Ovary (tissue), 10 donors: ENCODE measurements around the gene ZMYND10. TPM values are rescaled to one million over a fixed set of nuclear protein-coding genes. Genes with fewer than 3 reads are reported as not detected.

Experiments
- DNase-seq, 5 donors: peaks; one replicate each; pipeline ENCODE4 v3.0.0-alpha.2; 2019 to 2020
- H3K27ac ChIP-seq, 2 donors: fragments of 200-600 bp; one replicate each; pipeline versions ENCODE4 v1.5.1 to v1.8.0; 2019 to 2022
- H3K27me3 ChIP-seq: fragments of 200-600 bp; one replicate; pipeline ENCODE4 v1.8.0; 2022
- H3K36me3 ChIP-seq: fragments of 200-600 bp; sonication (generic); one replicate; pipeline ENCODE4 v1.5.1; 2019
- H3K4me1 ChIP-seq: one replicate; pipeline ENCODE4 v1.8.1; 2013; ENCODE audit warnings: mild to moderate bottlenecking, moderate library complexity; ENCODE audit not compliant: insufficient read depth
- H3K4me3 ChIP-seq: fragments of 200-600 bp; sonication (generic); one replicate; pipeline ENCODE4 v1.5.1; 2017
- H3K9me3 ChIP-seq, 2 donors: fragments of 200-600 bp in 1 of 2; sonication (generic) in 1 of 2; one replicate each; pipeline versions ENCODE4 v1.5.1 to v1.8.1; 2013 to 2019; ENCODE audit warnings: mild to moderate bottlenecking in 1 of 2, moderate library complexity in 1 of 2
- EP300 ChIP-seq: sonication (generic); formaldehyde crosslinking; IDR thresholded peaks from one replicate; pipeline ENCODE4 v1.6.1; 2017; ENCODE audit warnings: antibody characterized with exemption
- POLR2A ChIP-seq: fragments of 450-650 bp; IDR thresholded peaks from one replicate; pipeline ENCODE4 v1.6.1; 2017; ENCODE audit warnings: antibody characterized with exemption, mild to moderate bottlenecking, moderate library complexity
- WGBS, 3 donors: extraction: QIAGEN DNeasy Blood & Tissue Kit in 1 of 3; methylation state at CpG; one replicate each; pipeline versions ENCODE4 v1.1.5 to v1.1.7; 2013 to 2017; 5-methylcytosine and 5-hydroxymethylcytosine counted together
- intact Hi-C, 4 donors: fragments of 100-400 bp; cut with DNase I; formaldehyde crosslinking; loops; one replicate each; pipeline versions ENCODE4 v1.11.0 to v1.15.1; 2022 to 2023
- long read RNA-seq, 3 donors: library from polyadenylated mRNA in 2 of 3; unstranded in 2 of 3; transcript quantifications; one replicate each; pipeline ENCODE4 v2.0.0 and lab custom pipeline, GENCODE V29; 2021 to 2026
- polyA plus RNA-seq, 2 donors: library from polyadenylated mRNA; stranded (reverse); fragments of 200-250 nt in 1 of 2; fragments of 350-450 nt in 1 of 2; fragmentation: Illumina TruSeq in 1 of 2; extraction: RNeasy Lipid Tissue Mini Kit (QIAGEN cat#74804) in 1 of 2; gene quantifications; one replicate each; pipeline ENCODE4 v1.2.3, GENCODE V29; 2013 to 2014
- total RNA-seq, 7 donors: library from RNA; depleted of rRNA in 2 of 7; stranded (reverse); fragments of >200 nt in 2 of 7; fragmentation: NEBNext Ultra II Directional in 3 of 7; extraction: Animal tissue kit (Norgen Biotek cat#: 25700) in 3 of 7; gene quantifications; one replicate each; pipeline versions ENCODE4 v1.1.0 to v1.2.4, GENCODE V29; 2016 to 2023
- TF ChIP-seq, protein P1 (sequence below), 3 donors: fragments of 450-650 bp in 2 of 3; fragments of 200-600 bp in 1 of 3; IDR thresholded peaks; one replicate each; pipeline versions ENCODE4 v1.5.1 to v1.8.0; 2016 to 2022; ENCODE audit warnings: antibody characterized with exemption in 3 of 3, mild to moderate bottlenecking in 1 of 3
- donor health status: DM: no; HTN: no; CAD: no; lungs with moderate emphysema.
- donor health status: DM: no; HTN: no; CAD: no.
- donor health status: Bipolar disorder and iron deficiency.
- donor health status: DM: yes; HTN: yes; CAD: no.
- donor health status: DM: no; HTN: no; CAD: no.
- donor health status: DM: yes; HTN: yes; CAD: no.

The ZMYND10 gene
- 10 to 100 TPM in 2 of 7 donors, 1 to 10 TPM in 5; 1.0 to 75.1 (median 3.4) TPM for total RNA-seq
- under 1 TPM; 0.50 to 0.81 TPM for polyA plus RNA-seq
- long read RNA-seq, donor 1, partial matches to known transcripts = 0 of 4 reads
- long read RNA-seq, donor 1, other reads (novel, unspliced or antisense) = 1 of 4 reads
- long read RNA-seq, donor 2, partial matches to known transcripts = 0 of 1 reads
- long read RNA-seq, donor 2, other reads (novel, unspliced or antisense) = 0 of 1 reads
- long read RNA-seq, donor 3, partial matches to known transcripts = 0 of 4 reads
- long read RNA-seq, donor 3, other reads (novel, unspliced or antisense) = 4 of 4 reads

DNA sequence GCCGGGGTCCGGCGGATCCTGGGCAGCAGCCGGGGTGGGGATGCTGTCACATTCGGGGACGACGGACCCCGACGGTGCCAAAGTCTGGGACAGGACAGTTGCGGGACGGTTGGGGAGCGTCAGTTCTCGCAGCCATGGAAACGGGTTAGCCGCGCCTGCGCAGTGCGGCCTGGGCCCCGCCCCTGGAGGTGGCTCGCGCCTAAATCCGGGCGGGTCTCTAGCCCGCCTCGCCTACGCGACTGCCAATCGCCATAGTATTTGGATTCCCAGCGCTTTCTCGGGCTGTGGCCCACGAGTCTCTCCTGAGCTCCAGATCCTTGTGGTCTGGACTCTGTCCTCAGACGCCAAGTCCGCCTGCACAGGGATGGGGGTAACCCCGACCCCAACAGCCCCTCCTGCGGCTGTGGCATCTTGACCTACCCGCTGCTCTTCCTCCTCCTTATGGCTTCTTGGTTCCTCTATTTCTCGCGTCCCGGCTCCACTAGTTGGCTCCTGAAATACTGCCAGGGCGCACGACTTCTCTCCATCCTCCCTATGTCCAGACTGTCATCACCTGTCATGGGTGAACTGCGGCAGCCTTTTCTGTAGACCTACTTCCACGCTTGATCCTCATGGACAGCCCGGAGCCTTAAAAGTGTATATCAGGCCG lies at the start of gene ZMYND10:
TSS of gene ZMYND10 (minus strand) at position 147 of the 649 bp plus-strand sequence. CDS start 153 bp downstream, outside the sequence.
- WGBS, 3 donors = 5 to 11% (median 7%) methylated on average over 21 to 45 of the region's 45 CpGs
- peak within 1 kb of the TSS; percentile 15 for H3K4me3 ChIP-seq
- no peaks in the 10 kb centered on the region for H3K9me3 ChIP-seq
- intact Hi-C loops = loop anchor here in 3 of 4 donors (5.0 kb wide), 1 partner anchor 197 kb away; no protein-coding TSS in a partner anchor
- no peaks in the 10 kb centered on the region for H3K27me3 ChIP-seq
- no peak within 1 kb of the TSS for H3K27ac ChIP-seq
- no peaks in the 10 kb centered on the region for H3K36me3 ChIP-seq
- peaks cover 14% of the 10 kb centered on the region for H3K4me1 ChIP-seq
- TF ChIP-seq EP300 = no peak
- TF ChIP-seq POLR2A = no peak
- TF ChIP-seq, protein P1, sequence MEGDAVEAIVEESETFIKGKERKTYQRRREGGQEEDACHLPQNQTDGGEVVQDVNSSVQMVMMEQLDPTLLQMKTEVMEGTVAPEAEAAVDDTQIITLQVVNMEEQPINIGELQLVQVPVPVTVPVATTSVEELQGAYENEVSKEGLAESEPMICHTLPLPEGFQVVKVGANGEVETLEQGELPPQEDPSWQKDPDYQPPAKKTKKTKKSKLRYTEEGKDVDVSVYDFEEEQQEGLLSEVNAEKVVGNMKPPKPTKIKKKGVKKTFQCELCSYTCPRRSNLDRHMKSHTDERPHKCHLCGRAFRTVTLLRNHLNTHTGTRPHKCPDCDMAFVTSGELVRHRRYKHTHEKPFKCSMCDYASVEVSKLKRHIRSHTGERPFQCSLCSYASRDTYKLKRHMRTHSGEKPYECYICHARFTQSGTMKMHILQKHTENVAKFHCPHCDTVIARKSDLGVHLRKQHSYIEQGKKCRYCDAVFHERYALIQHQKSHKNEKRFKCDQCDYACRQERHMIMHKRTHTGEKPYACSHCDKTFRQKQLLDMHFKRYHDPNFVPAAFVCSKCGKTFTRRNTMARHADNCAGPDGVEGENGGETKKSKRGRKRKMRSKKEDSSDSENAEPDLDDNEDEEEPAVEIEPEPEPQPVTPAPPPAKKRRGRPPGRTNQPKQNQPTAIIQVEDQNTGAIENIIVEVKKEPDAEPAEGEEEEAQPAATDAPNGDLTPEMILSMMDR (IDR thresholded peaks at IDR 0.05) = no peak
- DNase-seq = peak in 4 of 5 donors; percentile 59 to 80 (median 74)

DNA sequence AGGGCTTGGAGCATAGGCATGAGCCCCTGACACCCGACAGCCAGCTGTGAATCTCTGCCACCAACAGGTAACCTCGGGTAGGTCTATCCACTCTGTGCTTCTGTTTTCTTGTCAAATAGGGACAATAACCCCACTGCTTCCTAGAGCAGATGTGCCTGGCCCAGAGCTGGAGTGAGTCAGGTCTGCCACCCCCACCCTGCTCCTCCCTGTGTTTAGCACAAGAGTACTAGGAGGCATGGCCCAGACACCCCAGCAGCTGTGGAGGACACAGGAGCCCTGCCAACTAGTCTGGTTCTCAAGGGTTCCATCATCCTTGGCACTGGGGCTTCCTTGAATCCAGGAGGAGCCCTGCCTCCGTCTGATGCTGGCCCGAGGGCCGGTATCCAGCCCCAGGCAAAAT lies 47.5 kb upstream of the ZMYND10 start:
- Histone ChIP-seq H3K9me3 (no peaks in the 10 kb centered on the region), H3K27me3 (no peaks in the 10 kb centered on the region), H3K4me1 (peaks cover 1% of the 10 kb centered on the region), H3K4me3 (no peak overlapping the region), H3K36me3 (no peaks in the 10 kb centered on the region), H3K27ac (no peak overlapping the region)
- no peak for DNase-seq
- TF ChIP-seq, protein P1 (IDR thresholded peaks at IDR 0.05) = no peak
- TF ChIP-seq POLR2A (no peak), EP300 (no peak)
- intact Hi-C loops = no loop called here
- 83 to 93% (median 89%) methylated on average over 5 of the region's 5 CpGs for WGBS, 3 donors

DNA sequence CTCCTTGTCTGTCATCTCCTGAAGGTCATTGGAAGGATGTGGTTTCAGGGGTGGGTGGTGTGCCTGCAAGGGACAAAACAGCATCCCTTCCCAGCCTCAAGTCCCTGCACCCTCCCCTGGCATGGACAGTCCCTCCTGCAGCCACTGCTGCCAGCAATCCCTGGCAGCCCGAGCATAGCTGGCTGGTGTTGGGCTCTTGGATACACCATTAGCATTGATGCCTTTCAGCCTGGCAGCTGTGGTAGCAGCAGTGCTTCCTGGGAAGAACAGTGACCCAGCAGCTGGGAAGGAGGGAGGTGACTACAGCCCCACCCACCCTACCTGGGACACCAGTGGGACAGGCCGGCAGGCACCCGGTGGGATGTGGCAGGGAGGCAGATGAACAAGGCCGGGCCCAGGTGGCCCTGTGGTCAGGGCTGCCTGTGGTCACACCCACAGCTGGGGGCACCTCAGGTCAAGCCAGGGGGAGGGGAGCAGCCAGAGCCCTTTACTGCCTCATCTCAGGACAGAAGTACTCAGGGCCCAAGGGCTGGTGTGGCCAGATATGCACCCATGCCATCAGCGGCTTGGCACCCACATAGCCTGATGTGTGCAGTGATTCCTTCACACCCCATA lies 46.7 kb upstream of the ZMYND10 start:
- intact Hi-C loops = no loop called here
- WGBS, 3 donors = 75 to 86% (median 86%) methylated on average over 5 of the region's 5 CpGs
- DNase-seq = no peak
- Histone ChIP-seq H3K27me3 (no peaks in the 10 kb centered on the region), H3K27ac (no peak overlapping the region), H3K9me3 (no peaks in the 10 kb centered on the region), H3K36me3 (no peaks in the 10 kb centered on the region), H3K4me3 (no peak overlapping the region), H3K4me1 (peaks cover 1% of the 10 kb centered on the region)
- TF ChIP-seq, protein P1 (IDR thresholded peaks at IDR 0.05) = no peak
- TF ChIP-seq POLR2A (no peak), EP300 (no peak)

DNA sequence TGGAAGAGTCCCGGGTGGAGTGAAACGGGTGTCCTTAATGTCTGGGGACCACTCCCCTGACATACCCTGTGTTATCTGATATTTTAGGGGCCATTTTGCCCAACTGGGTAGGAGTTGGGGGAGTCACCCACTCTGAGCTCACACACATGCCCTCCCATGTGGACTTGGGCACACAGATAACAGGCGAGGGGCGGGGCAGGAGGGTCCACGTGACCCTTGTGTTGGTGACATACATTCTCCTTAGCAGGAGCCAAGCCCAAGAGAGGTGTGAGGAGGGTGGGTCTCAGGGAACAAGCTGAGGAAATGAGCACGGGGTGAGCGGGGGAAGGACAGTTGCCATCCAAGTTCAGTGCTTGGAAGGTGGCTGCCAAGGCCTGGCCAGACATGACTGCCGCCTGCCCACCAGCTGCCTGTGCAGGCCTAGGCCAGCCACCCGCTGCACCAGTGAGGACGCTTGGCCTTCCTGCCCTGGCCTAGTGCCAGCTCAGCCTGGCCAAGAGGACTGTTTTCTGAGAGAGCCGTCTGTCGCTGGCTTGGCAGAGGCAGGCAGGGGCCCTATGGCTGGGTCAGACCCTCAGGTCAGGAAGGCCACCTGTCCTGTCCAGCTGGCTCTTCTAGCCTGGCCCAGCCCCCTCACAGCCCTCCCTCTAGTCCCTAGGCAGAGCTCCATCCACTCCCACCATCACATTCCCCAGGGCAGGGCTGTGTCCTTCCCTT lies 45.1 kb upstream of the ZMYND10 start:
- WGBS, 3 donors = 58 to 63% (median 61%) methylated on average over 12 of the region's 12 CpGs
- intact Hi-C loops = no loop called here
- DNase-seq = peak in 4 of 5 donors; percentile 30 to 60 (median 48)
- no peak for TF ChIP-seq EP300
- TF ChIP-seq, protein P1 (IDR thresholded peaks at IDR 0.05) = no peak
- Histone ChIP-seq H3K4me1 (peaks cover 1% of the 10 kb centered on the region), H3K27ac (no peak overlapping the region), H3K36me3 (no peaks in the 10 kb centered on the region), H3K4me3 (no peak overlapping the region), H3K9me3 (no peaks in the 10 kb centered on the region), H3K27me3 (no peaks in the 10 kb centered on the region)
